Neural cell (in vitro differentiated cells): ENCODE measurements around the gene TMCO4. TPM values are rescaled to one million over a fixed set of nuclear protein-coding genes. Genes with fewer than 3 reads are reported as not detected.

Experiments
- H2AFZ ChIP-seq: fragments of 200-600, 300-800 bp; sonication (generic), shearing (Covaris generic); 2 replicates; pipeline ENCODE4 v1.6.0; 2014; ENCODE audit warnings: low read depth, mild to moderate bottlenecking, antibody characterized with exemption, low read length, moderate library complexity
- H3F3A ChIP-seq: fragments of 200-600 bp; shearing (Covaris generic); 2 replicates; pipeline ENCODE4 v1.6.1; 2016; ENCODE audit warnings: mild to moderate bottlenecking, moderate library complexity, mixed read lengths, antibody characterized with exemption, low read length; ENCODE audit not compliant: insufficient read depth, poor library complexity, severe bottlenecking
- H3K27ac ChIP-seq: fragments of 200-600, 300-800 bp; sonication (generic), shearing (Covaris generic); 2 replicates; pipeline ENCODE4 v1.5.1; 2014; ENCODE audit warnings: mild to moderate bottlenecking, low read length, moderate library complexity
- H3K27me3 ChIP-seq: fragments of 300-800, 200-600 bp; sonication (generic), shearing (Covaris generic); 2 replicates; pipeline ENCODE4 v1.6.0; 2014; ENCODE audit warnings: mild to moderate bottlenecking, low read depth, low read length, moderate library complexity; ENCODE audit not compliant: insufficient read depth
- H3K36me3 ChIP-seq: fragments of 300-800, 200-600 bp; sonication (generic), shearing (Covaris generic); 2 replicates; pipeline ENCODE4 v1.5.1; 2014; ENCODE audit warnings: mild to moderate bottlenecking, antibody characterized with exemption, low read length, moderate library complexity; ENCODE audit not compliant: insufficient read depth
- H3K4me2 ChIP-seq: fragments of 300-800, 200-600 bp; sonication (generic), shearing (Covaris generic); 2 replicates; pipeline ENCODE4 v1.6.0; 2014; ENCODE audit warnings: mild to moderate bottlenecking, low read length
- H3K4me3 ChIP-seq: fragments of 300-800, 200-600 bp; sonication (generic), shearing (Covaris generic); 2 replicates; pipeline ENCODE4 v1.5.1; 2014; ENCODE audit warnings: mild to moderate bottlenecking, low read length, moderate library complexity
- H3K79me2 ChIP-seq: fragments of 200-600 bp; shearing (Covaris generic); replicated peaks from 2 replicates; pipeline ENCODE4 v1.6.0; 2014; ENCODE audit warnings: mild to moderate bottlenecking, low read length, moderate library complexity; ENCODE audit not compliant: insufficient read depth
- H3K9ac ChIP-seq: fragments of 300-800, 200-600 bp; sonication (generic), shearing (Covaris generic); 2 replicates; pipeline ENCODE4 v1.6.1; 2016; ENCODE audit warnings: mild to moderate bottlenecking, low read length, mixed read lengths
- H3K9me2 ChIP-seq: fragments of 200-600 bp; shearing (Covaris generic); 2 replicates; pipeline ENCODE4 v1.6.1; 2016; ENCODE audit warnings: mild to moderate bottlenecking, low read length, mixed read lengths; ENCODE audit not compliant: insufficient read depth
- H3K9me3 ChIP-seq: fragments of 200-600, 300-800 bp; sonication (generic), shearing (Covaris generic); 2 replicates; pipeline ENCODE4 v1.6.1; 2016; ENCODE audit warnings: mild to moderate bottlenecking, mixed run types, low read length, moderate library complexity, mixed read lengths
- H4K20me1 ChIP-seq: fragments of 200-600 bp; shearing (Covaris generic); 2 replicates; pipeline ENCODE4 v1.6.1; 2016; ENCODE audit warnings: mild to moderate bottlenecking, mixed run types; ENCODE audit not compliant: insufficient read depth
- EP300 ChIP-seq: fragments of 450-650 bp; conservative IDR thresholded peaks from 2 replicates; pipeline ENCODE4 v1.6.1; 2014; ENCODE audit warnings: antibody characterized with exemption, mild to moderate bottlenecking, moderate library complexity; ENCODE audit not compliant: poor library complexity, severe bottlenecking
- EZH2 ChIP-seq: fragments of 200-600, 300-800 bp; shearing (Covaris generic), sonication (generic); IDR thresholded peaks from 2 replicates; pipeline ENCODE4 v1.6.1; 2014; ENCODE audit warnings: antibody characterized with exemption, low read length, borderline replicate concordance, mild to moderate bottlenecking; ENCODE audit not compliant: insufficient read depth, poor library complexity, severe bottlenecking
- MXI1 ChIP-seq: fragments of 450-650 bp; conservative IDR thresholded peaks from 2 replicates; pipeline ENCODE4 v1.6.1; 2014; ENCODE audit warnings: antibody characterized with exemption, mild to moderate bottlenecking; ENCODE audit not compliant: poor library complexity, severe bottlenecking
- POLR2AphosphoS5 ChIP-seq: IDR thresholded peaks from 2 replicates; pipeline ENCODE4 v1.6.1; 2012
- RAD21 ChIP-seq: fragments of 450-650 bp; conservative IDR thresholded peaks from 2 replicates; pipeline ENCODE4 v1.6.1; 2014; ENCODE audit warnings: antibody characterized with exemption, mild to moderate bottlenecking, moderate library complexity
- SMC3 ChIP-seq: fragments of 450-650 bp; conservative IDR thresholded peaks from 2 replicates; pipeline ENCODE4 v1.6.1; 2014; ENCODE audit warnings: antibody characterized with exemption, mild to moderate bottlenecking, moderate library complexity; ENCODE audit not compliant: poor library complexity
- TAF1 ChIP-seq: IDR thresholded peaks from 2 replicates; pipeline ENCODE4 v1.6.1; 2012; ENCODE audit warnings: low read depth
- polyA plus RNA-seq: library from polyadenylated mRNA; depleted of rRNA; stranded (reverse); fragments of >200 nt; gene quantifications from 2 replicates; pipeline ENCODE4 v1.2.3, GENCODE V29; 2014
- TF ChIP-seq, protein P1 (sequence below): IDR thresholded peaks from 2 replicates; pipeline ENCODE4 v1.6.1; 2012; ENCODE audit warnings: borderline replicate concordance
- TF ChIP-seq, protein P2 (sequence below): fragments of 450-650 bp; IDR thresholded peaks from 2 replicates; pipeline ENCODE4 v1.5.1; 2014; ENCODE audit warnings: antibody characterized with exemption, mild to moderate bottlenecking, moderate library complexity; ENCODE audit not compliant: poor library complexity, severe bottlenecking

Gene TMCO4
- polyA plus RNA-seq, 1 donor from 2014 or later, result not detected

DNA sequence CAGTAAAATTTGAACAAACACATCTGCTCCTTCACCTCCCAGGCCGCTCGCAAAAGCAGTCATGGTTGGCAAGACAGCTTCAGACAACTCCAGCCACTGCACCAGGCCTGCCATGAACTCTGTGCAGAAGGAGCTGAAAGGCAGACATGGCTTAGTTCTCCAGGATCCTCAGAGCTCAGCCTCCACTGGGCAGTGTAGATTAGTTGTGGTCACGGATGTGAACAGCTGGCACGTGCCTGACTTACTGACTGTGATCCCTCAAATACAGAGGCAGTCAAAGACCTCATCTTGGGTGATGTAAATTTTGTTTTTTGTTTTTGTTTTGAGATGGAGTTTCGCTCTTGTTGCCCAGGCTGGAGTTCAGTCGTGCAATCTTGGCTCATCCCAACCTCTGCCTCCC is 28.4 kb downstream of the TMCO4 start:
- Histone ChIP-seq H3K9me3 (no peaks in the 10 kb centered on the region), H3K36me3 (no peaks in the 10 kb centered on the region), H3K27me3 (no peaks in the 10 kb centered on the region), H3K4me2 (no peak overlapping the region), H3K27ac (no peak overlapping the region), H3F3A (no peaks in the 10 kb centered on the region), H3K4me3 (no peak overlapping the region), H4K20me1 (no peaks in the 10 kb centered on the region), H3K9ac (no peak overlapping the region), H2AFZ (no peak overlapping the region), H3K79me2 (no peaks in the 10 kb centered on the region), H3K9me2 (no peaks in the 10 kb centered on the region)
- TF ChIP-seq TAF1, result no peak
- no peak for TF ChIP-seq RAD21
- TF ChIP-seq, protein P1, sequence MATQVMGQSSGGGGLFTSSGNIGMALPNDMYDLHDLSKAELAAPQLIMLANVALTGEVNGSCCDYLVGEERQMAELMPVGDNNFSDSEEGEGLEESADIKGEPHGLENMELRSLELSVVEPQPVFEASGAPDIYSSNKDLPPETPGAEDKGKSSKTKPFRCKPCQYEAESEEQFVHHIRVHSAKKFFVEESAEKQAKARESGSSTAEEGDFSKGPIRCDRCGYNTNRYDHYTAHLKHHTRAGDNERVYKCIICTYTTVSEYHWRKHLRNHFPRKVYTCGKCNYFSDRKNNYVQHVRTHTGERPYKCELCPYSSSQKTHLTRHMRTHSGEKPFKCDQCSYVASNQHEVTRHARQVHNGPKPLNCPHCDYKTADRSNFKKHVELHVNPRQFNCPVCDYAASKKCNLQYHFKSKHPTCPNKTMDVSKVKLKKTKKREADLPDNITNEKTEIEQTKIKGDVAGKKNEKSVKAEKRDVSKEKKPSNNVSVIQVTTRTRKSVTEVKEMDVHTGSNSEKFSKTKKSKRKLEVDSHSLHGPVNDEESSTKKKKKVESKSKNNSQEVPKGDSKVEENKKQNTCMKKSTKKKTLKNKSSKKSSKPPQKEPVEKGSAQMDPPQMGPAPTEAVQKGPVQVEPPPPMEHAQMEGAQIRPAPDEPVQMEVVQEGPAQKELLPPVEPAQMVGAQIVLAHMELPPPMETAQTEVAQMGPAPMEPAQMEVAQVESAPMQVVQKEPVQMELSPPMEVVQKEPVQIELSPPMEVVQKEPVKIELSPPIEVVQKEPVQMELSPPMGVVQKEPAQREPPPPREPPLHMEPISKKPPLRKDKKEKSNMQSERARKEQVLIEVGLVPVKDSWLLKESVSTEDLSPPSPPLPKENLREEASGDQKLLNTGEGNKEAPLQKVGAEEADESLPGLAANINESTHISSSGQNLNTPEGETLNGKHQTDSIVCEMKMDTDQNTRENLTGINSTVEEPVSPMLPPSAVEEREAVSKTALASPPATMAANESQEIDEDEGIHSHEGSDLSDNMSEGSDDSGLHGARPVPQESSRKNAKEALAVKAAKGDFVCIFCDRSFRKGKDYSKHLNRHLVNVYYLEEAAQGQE, result no peak
- no peak for TF ChIP-seq SMC3
- TF ChIP-seq EP300, result no peak
- TF ChIP-seq EZH2, result no peak
- no peak for TF ChIP-seq POLR2AphosphoS5
- TF ChIP-seq MXI1, result no peak
- TF ChIP-seq, protein P2, sequence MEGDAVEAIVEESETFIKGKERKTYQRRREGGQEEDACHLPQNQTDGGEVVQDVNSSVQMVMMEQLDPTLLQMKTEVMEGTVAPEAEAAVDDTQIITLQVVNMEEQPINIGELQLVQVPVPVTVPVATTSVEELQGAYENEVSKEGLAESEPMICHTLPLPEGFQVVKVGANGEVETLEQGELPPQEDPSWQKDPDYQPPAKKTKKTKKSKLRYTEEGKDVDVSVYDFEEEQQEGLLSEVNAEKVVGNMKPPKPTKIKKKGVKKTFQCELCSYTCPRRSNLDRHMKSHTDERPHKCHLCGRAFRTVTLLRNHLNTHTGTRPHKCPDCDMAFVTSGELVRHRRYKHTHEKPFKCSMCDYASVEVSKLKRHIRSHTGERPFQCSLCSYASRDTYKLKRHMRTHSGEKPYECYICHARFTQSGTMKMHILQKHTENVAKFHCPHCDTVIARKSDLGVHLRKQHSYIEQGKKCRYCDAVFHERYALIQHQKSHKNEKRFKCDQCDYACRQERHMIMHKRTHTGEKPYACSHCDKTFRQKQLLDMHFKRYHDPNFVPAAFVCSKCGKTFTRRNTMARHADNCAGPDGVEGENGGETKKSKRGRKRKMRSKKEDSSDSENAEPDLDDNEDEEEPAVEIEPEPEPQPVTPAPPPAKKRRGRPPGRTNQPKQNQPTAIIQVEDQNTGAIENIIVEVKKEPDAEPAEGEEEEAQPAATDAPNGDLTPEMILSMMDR, result no peak

DNA sequence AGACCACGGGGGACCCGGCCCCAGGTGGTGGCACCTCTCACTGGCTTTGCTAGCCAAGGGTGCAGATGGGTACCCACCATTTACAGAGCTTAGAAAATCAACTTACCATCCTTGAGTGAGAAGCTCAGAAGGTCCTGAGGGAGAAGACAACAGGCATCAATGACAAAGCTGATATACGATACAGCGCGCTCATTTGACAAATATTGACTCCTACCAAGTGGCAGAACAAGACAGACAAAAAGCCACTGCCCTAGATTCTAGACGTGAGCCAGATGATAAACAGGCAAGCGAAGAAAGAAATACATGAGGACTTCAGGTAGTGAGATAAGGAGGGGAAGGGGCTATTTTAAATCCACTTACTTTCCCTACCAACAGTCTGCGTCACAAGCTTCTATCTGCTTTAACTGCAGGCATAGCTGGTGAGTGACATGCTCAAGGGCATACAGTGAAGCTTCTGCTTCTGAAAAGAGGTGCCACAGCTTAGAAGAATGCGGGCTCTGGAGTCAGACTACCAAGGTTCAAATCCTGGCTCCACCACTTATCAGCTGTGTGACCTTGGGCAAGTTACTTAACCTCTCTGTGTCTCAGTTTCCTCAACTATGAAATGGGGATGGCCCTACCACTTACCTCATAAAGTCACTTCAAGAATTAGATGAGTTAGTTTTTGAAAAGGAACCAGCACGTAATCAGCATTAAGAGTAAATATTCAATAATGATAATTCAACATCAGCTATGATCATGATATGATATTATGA is 29.1 kb downstream of the TMCO4 start:
- Histone ChIP-seq H3K4me2 (no peak overlapping the region), H4K20me1 (no peaks in the 10 kb centered on the region), H3K9me3 (no peaks in the 10 kb centered on the region), H3K27me3 (no peaks in the 10 kb centered on the region), H3K9me2 (no peaks in the 10 kb centered on the region), H3K79me2 (no peaks in the 10 kb centered on the region), H3F3A (no peaks in the 10 kb centered on the region), H3K27ac (no peak overlapping the region), H2AFZ (no peak overlapping the region), H3K9ac (no peak overlapping the region), H3K4me3 (no peak overlapping the region), H3K36me3 (no peaks in the 10 kb centered on the region)
- no peak for TF ChIP-seq EZH2
- TF ChIP-seq, protein P2, result no peak
- no peak for TF ChIP-seq SMC3
- TF ChIP-seq, protein P1, result no peak
- no peak for TF ChIP-seq TAF1
- no peak for TF ChIP-seq RAD21
- TF ChIP-seq EP300, result no peak
